Measurements from ENCODE around the gene DOK5.

DNA sequence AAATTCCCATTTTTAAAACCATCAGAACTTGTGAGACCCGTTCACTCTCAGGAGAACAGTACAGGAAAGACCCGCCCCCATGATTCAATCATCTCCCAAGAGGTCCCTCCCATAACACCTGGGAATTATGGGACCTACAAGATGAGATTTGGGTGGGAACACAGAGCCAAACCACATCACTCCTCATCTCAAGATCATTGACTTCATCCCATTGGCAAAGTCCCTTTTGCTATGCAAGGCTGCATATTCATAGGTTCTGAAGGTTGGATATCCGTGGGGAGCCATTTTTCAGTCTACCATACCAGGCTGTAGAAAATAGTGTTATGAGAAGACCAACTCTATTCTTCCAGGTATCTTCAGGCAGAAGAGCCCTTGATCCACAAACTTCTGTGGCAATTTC is 219.1 kb downstream of the DOK5 start:
- TF ChIP-seq, protein P1, sequence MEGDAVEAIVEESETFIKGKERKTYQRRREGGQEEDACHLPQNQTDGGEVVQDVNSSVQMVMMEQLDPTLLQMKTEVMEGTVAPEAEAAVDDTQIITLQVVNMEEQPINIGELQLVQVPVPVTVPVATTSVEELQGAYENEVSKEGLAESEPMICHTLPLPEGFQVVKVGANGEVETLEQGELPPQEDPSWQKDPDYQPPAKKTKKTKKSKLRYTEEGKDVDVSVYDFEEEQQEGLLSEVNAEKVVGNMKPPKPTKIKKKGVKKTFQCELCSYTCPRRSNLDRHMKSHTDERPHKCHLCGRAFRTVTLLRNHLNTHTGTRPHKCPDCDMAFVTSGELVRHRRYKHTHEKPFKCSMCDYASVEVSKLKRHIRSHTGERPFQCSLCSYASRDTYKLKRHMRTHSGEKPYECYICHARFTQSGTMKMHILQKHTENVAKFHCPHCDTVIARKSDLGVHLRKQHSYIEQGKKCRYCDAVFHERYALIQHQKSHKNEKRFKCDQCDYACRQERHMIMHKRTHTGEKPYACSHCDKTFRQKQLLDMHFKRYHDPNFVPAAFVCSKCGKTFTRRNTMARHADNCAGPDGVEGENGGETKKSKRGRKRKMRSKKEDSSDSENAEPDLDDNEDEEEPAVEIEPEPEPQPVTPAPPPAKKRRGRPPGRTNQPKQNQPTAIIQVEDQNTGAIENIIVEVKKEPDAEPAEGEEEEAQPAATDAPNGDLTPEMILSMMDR (IDR thresholded peaks at IDR 0.05; ENCODE audit: borderline replicate concordance, extremely low read depth, low read length, poor library complexity, severe bottlenecking): no peak
- no peak for TF ChIP-seq EZH2 (IDR thresholded peaks at IDR 0.05; ENCODE audit: borderline replicate concordance, low read depth, low read length, severe bottlenecking)
